NOMO-1 treated with dmso at 0.1 percent for 144 hours (cell line): ENCODE measurements around the gene MAS1.

Experiments used
- DNase-seq: peaks from one replicate; lab custom pipeline; 2025; ENCODE audit not compliant: unreplicated experiment; lab: John Stamatoyannopoulos, UW

Gene MAS1

DNA sequence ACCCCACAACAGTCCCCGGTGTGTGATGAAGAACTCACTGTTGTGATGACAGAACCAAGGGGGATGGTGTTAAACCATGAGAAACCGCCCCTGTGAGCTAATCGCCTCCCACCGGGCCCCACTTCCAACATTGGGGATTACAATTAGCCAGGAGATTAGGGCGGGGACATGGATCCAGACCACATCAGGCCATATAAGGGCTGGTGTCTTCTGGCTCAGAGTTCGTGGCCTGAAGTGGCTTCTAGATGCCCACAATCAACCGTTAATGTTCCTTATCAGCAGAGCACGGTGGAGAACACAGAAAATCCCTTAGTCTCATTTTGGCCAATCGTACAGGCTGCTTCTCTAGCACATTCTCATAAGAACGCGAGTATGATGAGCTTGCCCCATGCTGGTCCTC is 10.9 kb upstream of the MAS1 start:
- no peak for DNase-seq

GRCh38 chr6:159880412-159880975 is 10.3 kb upstream of the MAS1 start:
- DNase-seq = no peak

- DNase-seq = no peak
Observed at GRCh38 chr6:159884720-159885119, 6.1 kb upstream of the MAS1 start.

- no peak for DNase-seq
Observed at GRCh38 chr6:159886270-159886669, 4.5 kb upstream of the MAS1 start.

DNA sequence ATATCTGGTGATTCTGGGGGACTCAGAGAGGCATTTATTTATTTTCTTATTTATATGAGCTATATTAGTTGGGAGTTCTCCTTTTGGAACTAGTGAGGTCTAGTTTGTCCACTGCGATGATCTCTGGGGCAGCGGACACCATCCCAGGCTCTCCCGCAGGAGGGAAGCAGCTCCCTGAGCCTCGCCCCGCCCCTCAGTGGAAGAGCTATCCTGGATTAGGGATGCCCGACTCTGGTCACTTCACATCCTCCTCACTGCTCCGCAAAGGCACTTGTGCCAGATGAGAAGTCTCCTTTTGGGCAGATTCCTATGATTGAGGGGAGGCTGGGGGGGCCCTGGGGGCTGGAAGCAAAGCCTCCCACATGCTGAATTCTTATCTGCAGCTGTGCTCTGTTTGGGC is 3.6 kb upstream of the MAS1 start:
- no peak for DNase-seq

DNA sequence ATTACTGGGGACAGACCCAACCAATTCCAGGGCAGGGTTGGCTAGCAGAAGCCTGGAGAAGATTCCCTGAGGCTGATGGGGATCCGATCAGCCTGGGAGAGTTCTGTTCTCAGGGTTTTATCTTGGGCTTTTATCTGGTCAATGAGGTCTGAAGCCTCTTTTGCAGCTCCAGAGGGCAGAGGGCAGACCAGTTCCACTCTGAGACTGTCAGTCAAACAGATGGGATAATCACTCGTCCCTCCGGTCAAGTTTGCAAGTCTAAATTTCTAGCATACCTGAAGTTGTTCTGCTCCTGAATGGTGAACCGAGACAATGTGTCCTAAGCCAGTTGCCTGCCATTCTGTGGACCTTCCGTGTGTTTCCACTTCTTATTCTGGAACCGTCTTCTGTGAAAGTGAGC is 3.0 kb upstream of the MAS1 start:
- no peak for DNase-seq

GRCh38 chr6:159890201-159890600 is 587 bp upstream of the MAS1 start:
- DNase-seq = no peak

DNA sequence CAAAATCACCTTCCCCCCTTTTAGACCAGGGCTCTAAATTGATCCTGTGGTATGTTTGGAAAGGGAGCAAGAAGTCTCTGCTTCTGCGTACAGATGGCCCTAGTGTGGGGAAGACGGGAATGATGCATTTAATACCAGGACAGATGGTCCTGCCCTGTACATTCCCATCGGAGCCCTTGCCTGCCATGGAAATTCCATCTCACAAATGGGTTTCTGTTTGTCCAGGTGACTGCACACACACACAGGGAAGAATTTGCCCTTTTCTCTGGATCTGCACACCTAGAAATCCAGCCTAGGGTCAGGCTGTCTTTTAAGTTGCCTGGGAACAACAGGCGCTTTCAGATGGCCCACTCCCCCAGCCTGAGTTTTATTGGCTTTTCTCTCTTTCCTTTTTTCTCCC is 1.3 kb downstream of the MAS1 start:
- DNase-seq = no peak

- no peak for DNase-seq
Observed at GRCh38 chr6:159893064-159893463, 2.3 kb downstream of the MAS1 start.

GRCh38 chr6:159894991-159895390 is 4.2 kb downstream of the MAS1 start:
- no peak for DNase-seq

GRCh38 chr6:159897603-159898002 is 6.8 kb downstream of the MAS1 start:
- no peak for DNase-seq

- DNase-seq = no peak
Observed at GRCh38 chr6:159898519-159898918, 7.7 kb downstream of the MAS1 start.

DNA sequence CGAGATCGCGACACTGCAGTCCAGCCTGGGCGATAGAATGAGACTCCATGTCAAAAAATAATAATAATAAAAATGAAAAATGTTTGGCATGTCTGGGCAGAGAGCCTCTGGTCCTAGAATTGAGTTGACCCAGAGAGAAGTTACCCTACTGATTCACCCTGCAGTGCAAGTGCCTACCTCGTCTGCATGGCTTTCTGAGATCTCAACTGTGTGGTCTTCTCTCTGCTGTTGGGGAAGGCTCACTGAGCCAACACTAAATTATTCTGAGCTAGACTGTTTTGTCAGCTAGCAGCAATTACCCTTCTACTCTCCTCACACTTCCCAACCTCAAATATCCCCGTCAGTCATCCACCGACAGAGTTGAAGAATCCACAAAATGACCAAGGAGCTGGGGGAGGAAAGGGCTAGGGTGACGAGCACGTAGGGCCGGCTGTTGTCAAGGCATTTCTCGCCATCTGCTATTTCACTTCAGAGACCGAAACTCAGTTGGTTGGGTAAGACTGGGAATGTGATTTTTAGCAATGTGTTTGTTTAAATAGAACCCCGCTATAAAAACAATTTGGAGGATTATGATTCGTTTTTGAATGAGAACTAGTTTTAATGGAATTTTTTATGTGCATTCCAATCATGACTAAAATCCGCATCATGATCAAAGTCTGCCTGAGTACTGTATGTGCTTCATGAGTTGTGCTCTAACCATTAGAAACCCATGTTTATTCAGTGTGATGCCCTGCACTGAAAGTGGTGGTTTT is 9.4 kb downstream of the MAS1 start:
- no peak for DNase-seq

GRCh38 chr6:159902620-159903019 is 11.8 kb downstream of the MAS1 start:
- DNase-seq = no peak

GRCh38 chr6:159904497-159904911 is 13.7 kb downstream of the MAS1 start:
- DNase-seq = no peak

GRCh38 chr6:159906400-159906799 is 15.6 kb downstream of the MAS1 start:
- DNase-seq = no peak

GRCh38 chr6:159908535-159908934 is 17.7 kb downstream of the MAS1 start:
- peak; percentile 7 for DNase-seq

GRCh38 chr6:159908979-159909378 is 18.2 kb downstream of the MAS1 start:
- DNase-seq = no peak

- DNase-seq = no peak
Observed at GRCh38 chr6:159910342-159910741, 19.6 kb downstream of the MAS1 start.

GRCh38 chr6:159913375-159913774 is 22.6 kb downstream of the MAS1 start:
- DNase-seq = no peak

GRCh38 chr6:159913862-159914564 is 23.2 kb downstream of the MAS1 start:
- DNase-seq = no peak

GRCh38 chr6:159914565-159914923 is 23.8 kb downstream of the MAS1 start:
- no peak for DNase-seq
